Muscle layer of duodenum (tissue), 2 donors: Measurements from ENCODE around the gene CATSPERE.
A peak's percentile ranks its signal among the peaks of the same experiment; 100 is the strongest.
"Not testable (repeated sequence)": the region's sequence is repeated elsewhere in the genome, so short reads cannot be mapped to it uniquely, and the experiment has no call there.

Experiments used
- H3K27ac ChIP-seq: one replicate; pipeline ENCODE4 v1.7.0; 2013; ENCODE audit warnings: mild to moderate bottlenecking, low read length
- H3K27me3 ChIP-seq: one replicate; pipeline ENCODE4 v1.7.0; 2013; ENCODE audit warnings: low read depth, mild to moderate bottlenecking, control low read depth, low read length
- H3K36me3 ChIP-seq, 2 donors: one replicate each; pipeline ENCODE4 v1.7.0; 2013; ENCODE audit warnings: low read length in 2 of 2, control low read depth in 1 of 2, mild to moderate bottlenecking in 1 of 2; ENCODE audit not compliant: insufficient read depth in 2 of 2, control insufficient read depth in 1 of 2
- H3K4me1 ChIP-seq, 2 donors: one replicate each; pipeline ENCODE4 v1.7.0; 2013; ENCODE audit warnings: low read length in 2 of 2, mild to moderate bottlenecking in 2 of 2, control low read depth in 1 of 2, moderate library complexity in 1 of 2; ENCODE audit not compliant: insufficient read depth in 2 of 2, control insufficient read depth in 1 of 2
- H3K4me3 ChIP-seq, 2 donors: one replicate each; pipeline ENCODE4 v1.7.0; 2013; ENCODE audit warnings: low read length in 2 of 2, low read depth in 1 of 2, mild to moderate bottlenecking in 1 of 2
- H3K9me3 ChIP-seq, 2 donors: one replicate each; pipeline ENCODE4 v1.7.0; 2013; ENCODE audit warnings: low read length in 2 of 2, control low read depth in 1 of 2, mild to moderate bottlenecking in 1 of 2; ENCODE audit not compliant: control insufficient read depth in 1 of 2
- donor health status: healthy.

Gene CATSPERE

DNA sequence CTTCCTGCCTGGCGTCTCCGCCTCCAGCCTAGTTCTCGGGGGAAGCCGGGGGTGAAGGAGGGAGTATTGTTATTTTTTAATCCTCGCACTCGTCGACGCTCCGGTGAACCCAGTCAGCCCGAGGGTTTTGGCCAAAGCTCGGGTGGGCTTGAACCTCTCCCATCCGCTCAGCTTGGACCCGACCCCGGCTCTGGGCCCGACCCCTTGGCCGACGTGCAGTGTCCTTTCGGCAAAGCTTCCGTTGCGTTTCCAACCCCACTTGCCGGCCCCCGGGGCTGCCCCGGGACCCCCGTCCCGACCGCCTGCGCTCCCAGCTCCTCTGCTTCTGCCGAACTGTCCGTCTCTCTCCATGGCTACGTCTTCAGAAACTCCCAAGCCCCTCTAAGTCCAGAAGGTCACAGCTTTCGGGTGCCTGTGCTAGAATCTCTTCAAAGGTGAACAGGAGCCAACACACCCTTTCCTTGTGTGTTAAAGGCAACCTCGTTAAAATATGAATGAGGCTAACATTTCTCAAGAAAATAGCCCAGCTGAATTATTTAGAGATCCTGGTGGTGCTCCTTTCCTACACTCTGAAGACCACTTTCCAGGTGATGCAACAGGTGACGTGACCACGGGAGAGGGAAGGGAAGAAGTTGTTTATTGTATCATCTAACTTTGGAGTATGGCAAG lies 192.5 kb downstream of the CATSPERE start:
- no peaks in the 10 kb centered on the region for H3K9me3 ChIP-seq
- peaks cover 5 to 22% of the 10 kb centered on the region in 2 donors for H3K4me1 ChIP-seq
- H3K36me3 ChIP-seq: no peaks in the 10 kb centered on the region
- peak overlapping the region; percentile 78 to 85 for H3K4me3 ChIP-seq
- peak overlapping the region; percentile 50 for H3K27ac ChIP-seq
- H3K27me3 ChIP-seq: no peaks in the 10 kb centered on the region

DNA sequence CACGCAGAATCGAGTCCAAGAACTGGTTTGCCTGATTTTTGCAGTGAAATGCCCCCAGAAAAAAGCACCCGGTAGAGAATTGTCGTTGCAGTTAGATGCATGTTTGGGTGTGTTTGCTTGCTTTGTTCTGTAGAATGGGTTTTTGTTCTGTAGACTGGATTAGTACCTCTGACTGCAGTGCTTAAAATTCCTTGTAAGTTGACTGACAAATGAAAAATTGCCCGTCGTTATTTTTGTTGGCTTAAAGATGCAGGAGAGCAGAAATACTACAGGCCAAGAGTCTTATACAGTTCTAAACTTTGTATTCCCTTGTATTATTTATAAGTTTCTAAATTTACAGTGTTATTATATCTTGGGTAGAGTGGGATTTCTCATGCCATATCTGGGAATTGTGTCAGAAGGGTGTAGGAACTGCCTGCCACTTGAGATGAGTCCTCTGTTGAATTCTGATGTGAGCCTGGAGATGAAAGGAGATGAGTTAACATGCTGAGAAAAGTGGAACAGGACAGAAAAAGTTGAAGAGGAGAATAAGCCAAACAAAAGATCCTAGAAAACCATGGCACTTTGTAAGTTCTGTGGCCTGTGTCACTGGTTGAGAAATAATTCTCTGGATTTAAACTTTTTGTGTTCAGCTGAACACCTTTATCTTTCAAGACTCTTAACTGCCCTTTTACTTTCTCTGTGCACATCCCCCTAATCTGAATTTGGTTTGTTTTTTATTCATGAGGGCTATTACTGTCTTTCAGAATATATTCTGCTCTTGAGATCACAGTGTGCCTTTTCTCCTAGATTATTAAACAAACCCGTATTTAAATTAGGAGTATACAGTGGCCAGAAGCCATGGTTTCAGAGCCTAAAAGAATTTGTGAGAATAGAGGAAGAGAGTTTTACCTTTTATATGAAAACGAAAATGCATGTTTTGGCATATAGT lies 193.3 kb downstream of the CATSPERE start:
- Histone ChIP-seq H3K9me3 (no peaks in the 10 kb centered on the region), H3K27me3 (no peaks in the 10 kb centered on the region), H3K4me3 (peak overlapping the region; percentile 78 to 85), H3K27ac (peak overlapping the region; percentile 50), H3K36me3 (no peaks in the 10 kb centered on the region), H3K4me1 (peaks cover 5 to 22% of the 10 kb centered on the region in 2 donors)

DNA sequence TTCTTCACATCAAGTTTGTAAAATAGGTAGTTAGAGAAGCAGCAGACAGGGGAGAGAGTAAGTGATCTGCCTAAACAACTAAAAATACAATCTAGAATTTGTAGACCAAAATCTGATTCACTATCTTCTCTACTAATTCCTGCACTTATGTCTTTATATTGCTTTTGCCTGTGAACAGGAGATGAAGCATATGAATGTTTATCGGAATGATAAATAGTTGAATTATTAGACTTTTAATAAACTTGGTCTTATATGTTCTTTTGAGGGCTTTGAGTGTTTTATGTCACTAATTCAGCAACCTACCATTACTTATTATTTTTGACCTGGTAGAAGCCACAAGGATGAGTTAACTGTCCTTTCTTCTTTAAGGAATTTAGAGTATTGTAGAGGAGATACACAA lies 194.1 kb downstream of the CATSPERE start:
- no peaks in the 10 kb centered on the region for H3K27me3 ChIP-seq
- peaks cover 5 to 27% of the 10 kb centered on the region in 2 donors for H3K4me1 ChIP-seq
- no peaks in the 10 kb centered on the region for H3K36me3 ChIP-seq
- peak overlapping the region; percentile 78 to 85 for H3K4me3 ChIP-seq
- no peak overlapping the region for H3K27ac ChIP-seq
- no peaks in the 10 kb centered on the region for H3K9me3 ChIP-seq

DNA sequence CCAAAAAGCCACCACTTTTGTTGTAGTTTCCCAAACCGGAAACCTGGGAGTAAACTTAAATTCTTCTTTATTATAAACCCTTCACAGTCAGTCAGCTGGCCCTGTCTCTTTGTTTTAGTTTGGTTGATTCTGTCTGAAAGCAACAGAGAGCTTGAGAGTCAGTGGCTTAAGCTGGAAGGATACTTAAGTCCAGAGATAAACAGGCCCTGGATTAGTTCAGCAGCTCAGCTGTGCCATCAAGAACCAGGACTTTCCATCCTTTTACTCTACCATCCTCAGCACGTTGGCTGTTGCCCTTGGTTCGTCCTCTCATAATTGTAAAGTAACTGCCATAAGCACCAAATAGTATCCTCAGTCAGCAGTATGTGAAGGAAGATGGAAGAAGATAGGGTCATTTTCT lies 196.3 kb downstream of the CATSPERE start:
- Histone ChIP-seq H3K27me3 (no peaks in the 10 kb centered on the region), H3K4me1 (peaks cover 5 to 21% of the 10 kb centered on the region in 2 donors), H3K36me3 (no peaks in the 10 kb centered on the region), H3K4me3 (no peak overlapping the region), H3K9me3 (no peaks in the 10 kb centered on the region), H3K27ac (no peak overlapping the region)

DNA sequence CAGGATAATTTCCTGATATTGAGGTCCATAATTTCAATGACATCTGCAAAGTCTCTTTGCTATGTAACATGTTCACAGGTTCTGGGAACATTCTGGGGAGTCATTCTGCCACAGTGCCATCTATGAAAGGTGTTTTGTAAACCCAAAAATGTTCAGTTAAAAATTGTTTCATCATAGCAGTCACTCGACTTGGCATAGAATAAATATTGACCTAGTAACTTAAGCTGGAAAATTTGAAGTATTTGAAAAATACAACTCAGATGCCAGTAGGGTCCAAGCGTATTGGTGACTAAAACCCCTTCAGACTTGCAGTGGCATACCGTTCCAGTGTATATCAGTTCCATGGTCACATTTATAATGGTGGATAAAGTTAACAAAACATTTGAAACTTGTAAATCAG lies 198.6 kb downstream of the CATSPERE start:
- no peaks in the 10 kb centered on the region for H3K27me3 ChIP-seq
- no peak overlapping the region for H3K27ac ChIP-seq
- H3K9me3 ChIP-seq: no peaks in the 10 kb centered on the region
- no peaks in the 10 kb centered on the region for H3K36me3 ChIP-seq
- peaks cover 5 to 16% of the 10 kb centered on the region in 2 donors for H3K4me1 ChIP-seq
- no peak overlapping the region for H3K4me3 ChIP-seq

DNA sequence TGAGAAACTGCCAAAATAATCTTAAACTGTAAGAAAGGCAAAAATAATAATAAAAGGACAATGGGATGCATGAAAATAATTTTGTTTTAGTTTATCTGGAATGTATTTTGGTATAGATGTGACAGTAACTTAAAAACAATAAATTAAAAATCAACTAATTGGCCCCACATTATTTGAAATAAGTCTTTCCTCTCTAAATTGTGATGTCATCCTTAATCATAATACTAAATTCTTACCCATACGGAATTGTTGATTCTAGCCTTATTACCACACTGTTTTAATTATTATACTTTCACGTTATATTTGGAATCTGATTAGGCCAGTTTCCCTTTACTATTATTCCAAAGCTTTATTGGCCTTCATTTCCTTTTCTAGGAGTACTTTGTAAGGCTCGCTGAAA lies 199.5 kb downstream of the CATSPERE start:
- Histone ChIP-seq H3K27ac (no peak overlapping the region), H3K9me3 (no peaks in the 10 kb centered on the region), H3K36me3 (no peaks in the 10 kb centered on the region), H3K4me3 (no peak overlapping the region), H3K27me3 (no peaks in the 10 kb centered on the region), H3K4me1 (peaks cover 5 to 15% of the 10 kb centered on the region in 2 donors)

DNA sequence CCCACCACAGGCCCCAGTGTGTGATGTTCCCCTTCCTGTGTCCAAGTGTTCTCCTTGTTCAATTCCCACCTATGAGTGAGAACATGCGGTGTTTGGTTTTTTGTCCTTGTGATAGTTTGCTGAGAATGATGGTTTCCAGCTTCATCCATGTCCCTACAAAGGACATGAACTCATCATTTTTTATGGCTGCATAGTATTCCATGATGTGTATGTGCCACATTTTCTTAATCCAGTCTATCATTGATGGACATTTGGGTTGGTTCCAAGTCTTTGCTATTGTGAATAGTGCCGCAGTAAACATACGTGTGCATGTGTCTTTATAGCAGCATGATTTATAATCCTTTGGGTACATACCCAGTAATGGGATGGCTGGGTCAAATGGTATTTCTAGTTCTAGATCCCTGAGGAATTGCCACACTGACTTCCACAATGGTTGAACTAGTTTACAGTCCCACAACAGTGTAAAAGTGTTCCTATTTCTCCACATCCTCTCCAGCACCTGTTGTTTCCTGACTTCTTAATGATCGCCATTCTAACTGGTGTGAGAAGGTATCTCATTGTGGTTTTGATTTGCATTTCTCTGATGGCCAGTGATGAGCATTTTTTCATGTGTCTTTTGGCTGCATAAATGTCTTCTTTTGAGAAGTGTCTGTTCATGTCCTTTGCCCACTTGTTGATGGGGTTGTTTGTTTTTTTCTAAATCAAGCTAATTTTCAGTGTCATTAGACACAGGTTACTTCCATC lies 200.7 kb downstream of the CATSPERE start:
- H3K4me1 ChIP-seq: peaks cover 0 to 12% of the 10 kb centered on the region in 2 donors
- H3K9me3 ChIP-seq, H3K27ac ChIP-seq: not testable (repeated sequence)

DNA sequence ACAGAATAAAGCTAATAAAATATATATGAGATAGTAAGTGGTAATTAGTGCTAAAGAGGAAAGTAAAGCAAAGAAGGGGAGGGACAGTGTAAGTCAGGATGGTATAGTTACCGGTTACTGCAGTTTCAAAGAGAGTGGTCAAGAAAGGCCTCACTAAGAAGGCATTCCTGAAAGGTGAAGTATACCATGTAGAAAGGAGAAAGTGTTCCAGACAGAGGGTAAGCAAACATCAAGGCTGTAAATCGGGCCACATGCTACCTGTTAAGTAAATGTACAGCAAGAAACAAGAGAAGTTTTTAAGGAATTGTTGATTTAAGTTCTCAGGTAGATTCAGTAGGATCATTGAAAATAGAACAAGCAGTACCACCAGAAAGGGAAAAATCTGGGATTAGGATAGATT lies 201.5 kb downstream of the CATSPERE start:
- Histone ChIP-seq H3K27ac (no peak overlapping the region), H3K4me1 (peaks cover 0 to 12% of the 10 kb centered on the region in 2 donors), H3K36me3 (no peaks in the 10 kb centered on the region), H3K27me3 (no peaks in the 10 kb centered on the region), H3K4me3 (no peak overlapping the region), H3K9me3 (no peaks in the 10 kb centered on the region)

More for the DNA sequence above, 200.7 kb downstream of the CATSPERE start:
- not testable (repeated sequence) for H3K27me3 ChIP-seq, H3K36me3 ChIP-seq, H3K4me3 ChIP-seq

DNA sequence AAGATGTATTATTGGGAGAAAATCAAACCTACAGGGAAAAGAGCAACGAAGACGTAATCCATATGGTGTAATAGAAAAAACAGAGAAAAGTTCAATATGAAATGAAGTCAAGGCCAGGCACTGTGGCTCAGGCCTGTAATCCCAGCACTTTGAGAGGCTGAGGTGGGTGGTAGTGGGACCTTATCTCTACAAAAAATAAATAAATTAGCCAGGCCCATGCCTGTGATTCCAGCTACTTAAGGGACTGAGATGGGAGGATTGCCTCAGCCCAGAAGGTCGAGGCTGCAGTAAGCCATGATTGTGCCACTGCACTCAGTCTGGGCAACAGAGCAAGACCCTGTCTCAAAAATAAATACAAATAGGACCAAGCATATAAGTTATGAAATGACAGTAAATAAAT lies 203.3 kb downstream of the CATSPERE start:
- Histone ChIP-seq H3K27ac (no peak overlapping the region), H3K36me3 (no peaks in the 10 kb centered on the region), H3K4me3 (no peak overlapping the region), H3K27me3 (no peaks in the 10 kb centered on the region), H3K9me3 (no peaks in the 10 kb centered on the region), H3K4me1 (peaks cover 0 to 12% of the 10 kb centered on the region in 2 donors)

DNA sequence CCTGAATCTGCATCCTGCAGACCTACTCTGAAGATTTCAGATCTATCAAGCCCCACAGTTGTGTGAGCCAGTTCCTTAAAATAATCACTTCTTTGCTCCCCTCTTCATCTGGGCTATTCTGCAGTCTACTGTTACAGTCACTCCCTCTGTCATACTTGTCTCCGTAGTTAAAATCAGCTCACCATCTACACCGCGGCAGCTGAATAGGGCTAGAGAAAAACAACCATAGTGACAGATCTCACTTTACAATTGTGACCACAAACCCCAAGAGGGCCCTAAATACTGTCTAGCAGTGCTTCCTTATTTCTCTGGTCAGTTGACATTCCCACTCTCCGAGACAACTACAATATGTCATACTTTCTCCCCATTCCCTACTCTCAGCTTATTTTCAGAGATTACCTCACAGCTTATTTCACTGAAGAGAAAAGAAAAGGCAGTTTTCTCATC lies 204.7 kb downstream of the CATSPERE start:
- H3K9me3 ChIP-seq: no peaks in the 10 kb centered on the region
- no peak overlapping the region for H3K27ac ChIP-seq
- H3K36me3 ChIP-seq: no peaks in the 10 kb centered on the region
- H3K27me3 ChIP-seq: no peaks in the 10 kb centered on the region
- H3K4me3 ChIP-seq: no peak overlapping the region
- peaks cover 0 to 7% of the 10 kb centered on the region in 2 donors for H3K4me1 ChIP-seq
